SU-DHL-6 (cell line): ENCODE data around the gene ITPR3.

Source experiments
- CTCF ChIP-seq: fragments of 200-600 bp; sonication (generic); IDR thresholded peaks from one replicate; pipeline ENCODE4 v1.5.1; 2017; ENCODE audit warnings: antibody characterized with exemption, mild to moderate bottlenecking, low read length, moderate library complexity; ENCODE audit not compliant: insufficient read depth, poor library complexity, severe bottlenecking
- EZH2phosphoT487 ChIP-seq: fragments of 200-600 bp; sonication (generic), shearing (Covaris generic); conservative IDR thresholded peaks from 2 replicates; pipeline ENCODE4 v1.6.1; 2018; ENCODE audit warnings: mild to moderate bottlenecking, antibody characterized with exemption, low read length, moderate library complexity, mixed read lengths

- TF ChIP-seq CTCF (no peak), EZH2phosphoT487 (no peak)
Measured at GRCh38 chr6:33694977-33695376, 73.9 kb downstream of the ITPR3 start.
